Ectodermal cell (in vitro differentiated cells): ENCODE measurements around the gene RND1.
A peak's percentile ranks its signal among the peaks of the same experiment; 100 is the strongest.
"Not testable (repeated sequence)": the region's sequence is repeated elsewhere in the genome, so short reads cannot be mapped to it uniquely, and the experiment has no call there.

Source experiments
- H3K27ac ChIP-seq: 2 replicates; pipeline ENCODE4 v1.7.0; 2013; ENCODE audit warnings: mild to moderate bottlenecking, low read depth, low read length; ENCODE audit not compliant: insufficient read depth, poor library complexity, severe bottlenecking
- H3K27me3 ChIP-seq: 2 replicates; pipeline ENCODE4 v1.7.0; 2013; ENCODE audit warnings: mild to moderate bottlenecking, low read length; ENCODE audit not compliant: insufficient read depth, control insufficient read depth, poor library complexity, severe bottlenecking
- H3K36me3 ChIP-seq: one replicate; pipeline ENCODE4 v1.7.0; 2013; ENCODE audit warnings: low read length; ENCODE audit not compliant: control insufficient read depth, insufficient read depth
- H3K4me1 ChIP-seq: one replicate; pipeline ENCODE4 v1.7.0; 2013; ENCODE audit warnings: low read length; ENCODE audit not compliant: control insufficient read depth, insufficient read depth
- H3K4me3 ChIP-seq: 2 replicates; pipeline ENCODE4 v1.7.0; 2013; ENCODE audit warnings: low read depth, low read length, control low read depth; ENCODE audit not compliant: insufficient read depth
- H3K9me3 ChIP-seq: 2 replicates; pipeline ENCODE4 v1.7.0; 2013; ENCODE audit warnings: mild to moderate bottlenecking, low read length, moderate library complexity; ENCODE audit not compliant: control insufficient read depth
- WGBS, 2 experiments: methylation state at CpG; one replicate each; pipeline ENCODE4 v1.1.7; 2013; ENCODE audit warnings: missing lambda C conversion rate in 2 of 2; 5-methylcytosine and 5-hydroxymethylcytosine counted together

The RND1 gene

DNA sequence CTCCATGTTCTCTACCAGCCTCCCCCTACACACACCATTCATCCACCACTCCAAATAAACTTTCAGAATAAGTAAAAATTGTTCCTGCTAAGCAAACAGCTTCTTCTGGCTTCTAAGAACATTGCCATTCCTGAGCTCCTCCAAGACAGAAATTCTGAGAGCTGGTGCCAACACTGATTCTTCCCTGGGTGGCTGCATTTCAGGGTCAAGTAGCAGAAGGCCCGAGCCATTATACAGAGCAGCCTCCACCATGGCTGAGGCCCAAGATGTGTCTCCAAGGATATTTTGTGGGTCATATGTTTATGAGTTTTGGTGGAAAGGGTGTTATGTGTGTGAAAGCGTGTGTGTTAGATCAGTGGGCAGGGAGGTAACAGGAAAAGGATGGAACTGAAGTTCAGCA lies 3.5 kb upstream of the RND1 start:
- H3K27me3 ChIP-seq, result no peaks in the 10 kb centered on the region
- H3K36me3 ChIP-seq, result no peaks in the 10 kb centered on the region
- no peak overlapping the region for H3K27ac ChIP-seq
- no peak overlapping the region for H3K4me3 ChIP-seq
- H3K9me3 ChIP-seq, result no peaks in the 10 kb centered on the region
- peaks cover 14% of the 10 kb centered on the region for H3K4me1 ChIP-seq
- WGBS, 2 experiments, result 91 to 93% methylated on average over 2 of the region's 2 CpGs

DNA sequence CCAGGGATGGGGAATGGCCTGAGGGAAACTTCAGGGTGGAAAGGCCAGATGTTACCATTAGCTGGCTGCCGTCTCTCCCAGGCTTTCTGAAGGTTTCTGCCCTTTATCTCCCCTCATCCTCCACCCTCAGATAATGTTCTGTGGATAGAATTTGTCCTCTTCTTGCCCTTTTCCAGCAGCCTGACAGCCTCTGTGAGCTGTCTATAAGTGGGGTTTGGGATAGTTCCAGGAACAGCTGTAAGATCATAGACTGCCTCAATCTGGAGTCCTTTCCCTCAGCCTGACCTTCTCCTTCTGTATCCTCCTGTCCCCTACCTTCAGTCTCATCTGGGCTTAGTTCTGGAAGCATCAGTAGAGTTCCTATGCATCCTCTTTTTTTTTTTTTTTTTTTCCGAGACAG lies 2.8 kb upstream of the RND1 start:
- Histone ChIP-seq H3K9me3 (no peaks in the 10 kb centered on the region), H3K4me1 (peaks cover 21% of the 10 kb centered on the region), H3K4me3 (no peak overlapping the region), H3K27me3 (no peaks in the 10 kb centered on the region), H3K36me3 (no peaks in the 10 kb centered on the region), H3K27ac (no peak overlapping the region)
- 79 to 86% methylated on average over 1 to 2 of the region's 2 CpGs for WGBS, 2 experiments

GRCh38 chr12:48866052-48866711 lies 512 bp upstream of the RND1 start:
- Histone ChIP-seq H3K9me3 (no peaks in the 10 kb centered on the region), H3K27ac (no peak overlapping the region), H3K4me3 (no peak overlapping the region), H3K36me3 (peaks cover 9% of the 10 kb centered on the region), H3K27me3 (no peaks in the 10 kb centered on the region), H3K4me1 (peaks cover 39% of the 10 kb centered on the region)
- 68 to 77% methylated on average over 6 of the region's 6 CpGs for WGBS, 2 experiments

GRCh38 chr12:48863291-48863690 lies 2.4 kb downstream of the RND1 start:
- H3K9me3 ChIP-seq, result no peaks in the 10 kb centered on the region
- H3K27me3 ChIP-seq, result no peaks in the 10 kb centered on the region
- peak overlapping the region; percentile 33 for H3K27ac ChIP-seq
- H3K4me1 ChIP-seq, result peaks cover 39% of the 10 kb centered on the region
- H3K36me3 ChIP-seq, result peaks cover 14% of the 10 kb centered on the region
- peak overlapping the region; percentile 54 for H3K4me3 ChIP-seq
- WGBS, 2 experiments, result 45 to 56% methylated on average over 4 of the region's 4 CpGs

DNA sequence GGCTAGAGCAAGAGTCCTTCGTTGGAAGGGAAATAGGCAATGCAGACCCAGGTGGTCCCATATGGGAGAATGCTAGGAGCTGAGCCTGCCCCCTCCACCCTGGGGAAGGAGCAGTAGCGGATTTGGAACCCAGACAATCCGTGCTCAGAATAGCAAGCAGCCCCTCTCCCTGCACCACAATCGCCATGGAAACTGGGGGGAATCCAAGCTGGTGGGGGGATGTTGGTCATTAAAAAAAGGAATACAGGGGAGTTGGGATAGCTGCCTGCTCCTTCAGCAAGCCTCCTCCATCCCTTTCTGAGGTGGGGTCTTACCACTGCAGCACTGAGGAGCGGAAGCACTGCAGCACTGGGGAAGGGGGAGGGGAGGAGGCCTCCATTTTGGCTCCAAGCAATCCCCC lies 2.9 kb downstream of the RND1 start:
- WGBS, 2 experiments, result 40 to 46% methylated on average over 4 to 5 of the region's 5 CpGs

DNA sequence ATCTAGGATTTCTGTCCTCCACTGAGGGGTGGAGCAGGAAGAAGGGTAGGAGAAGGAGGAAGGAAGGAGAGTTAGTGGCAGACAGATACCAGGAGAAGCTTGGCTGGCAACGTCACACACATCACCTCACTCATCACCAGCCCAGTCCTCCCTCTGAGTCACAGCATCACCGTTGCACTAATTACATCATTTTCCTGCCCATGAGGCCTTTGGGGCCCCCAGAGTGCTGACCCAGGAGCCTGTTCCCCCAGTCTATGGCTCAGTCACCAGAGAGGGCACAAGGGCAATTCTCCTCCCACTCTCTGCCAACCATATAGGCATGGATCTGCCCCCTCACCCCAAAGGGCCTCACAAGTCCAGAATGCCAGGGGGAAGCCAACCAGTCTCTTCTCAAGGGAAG lies 4.6 kb downstream of the RND1 start:
- H3K4me1 ChIP-seq, result peaks cover 37% of the 10 kb centered on the region
- no peak overlapping the region for H3K27ac ChIP-seq
- no peak overlapping the region for H3K4me3 ChIP-seq
- H3K9me3 ChIP-seq, result no peaks in the 10 kb centered on the region
- 96 to 97% methylated on average over 2 of the region's 2 CpGs for WGBS, 2 experiments
- no peaks in the 10 kb centered on the region for H3K27me3 ChIP-seq
- peaks cover 18% of the 10 kb centered on the region for H3K36me3 ChIP-seq

More for the DNA sequence above, 2.9 kb downstream of the RND1 start:
- Histone ChIP-seq H3K4me1 (peaks cover 39% of the 10 kb centered on the region), H3K4me3 (peak overlapping the region; percentile 54), H3K27me3 (no peaks in the 10 kb centered on the region), H3K9me3 (no peaks in the 10 kb centered on the region), H3K27ac (peak overlapping the region; percentile 33), H3K36me3 (peaks cover 15% of the 10 kb centered on the region)

GRCh38 chr12:48860236-48860635 lies 5.4 kb downstream of the RND1 start:
- H3K36me3 ChIP-seq, result peaks cover 18% of the 10 kb centered on the region
- H3K4me1 ChIP-seq, result peaks cover 34% of the 10 kb centered on the region
- H3K27me3 ChIP-seq, H3K27ac ChIP-seq, H3K4me3 ChIP-seq, H3K9me3 ChIP-seq: not testable (repeated sequence)
- 92 to 97% methylated on average over 5 of the region's 5 CpGs for WGBS, 2 experiments

DNA sequence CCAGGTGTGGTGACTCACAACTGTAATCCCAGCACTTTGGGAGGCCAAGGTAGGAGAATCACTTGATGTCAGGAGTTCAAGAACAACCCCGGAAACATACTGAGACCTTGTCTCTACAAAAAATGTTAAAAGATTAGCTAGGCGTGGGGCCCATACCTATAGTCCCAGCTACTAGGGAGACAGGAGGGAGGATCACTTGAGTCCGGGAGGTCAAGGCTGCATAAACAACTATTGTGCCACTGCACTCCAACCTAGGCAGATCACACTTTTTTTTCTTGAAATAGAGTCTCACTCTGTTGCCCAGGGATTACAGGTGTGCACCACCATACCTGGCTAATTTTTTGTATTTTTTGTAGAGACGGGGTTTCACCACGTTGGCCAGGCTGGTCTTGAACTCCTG lies 6.1 kb downstream of the RND1 start:
- Histone ChIP-seq H3K27me3 (no peaks in the 10 kb centered on the region), H3K36me3 (peaks cover 18% of the 10 kb centered on the region), H3K27ac (no peak overlapping the region), H3K4me3 (no peak overlapping the region), H3K9me3 (no peaks in the 10 kb centered on the region), H3K4me1 (peaks cover 29% of the 10 kb centered on the region)
- WGBS, 2 experiments, result 95% methylated on average over 5 of the region's 5 CpGs

DNA sequence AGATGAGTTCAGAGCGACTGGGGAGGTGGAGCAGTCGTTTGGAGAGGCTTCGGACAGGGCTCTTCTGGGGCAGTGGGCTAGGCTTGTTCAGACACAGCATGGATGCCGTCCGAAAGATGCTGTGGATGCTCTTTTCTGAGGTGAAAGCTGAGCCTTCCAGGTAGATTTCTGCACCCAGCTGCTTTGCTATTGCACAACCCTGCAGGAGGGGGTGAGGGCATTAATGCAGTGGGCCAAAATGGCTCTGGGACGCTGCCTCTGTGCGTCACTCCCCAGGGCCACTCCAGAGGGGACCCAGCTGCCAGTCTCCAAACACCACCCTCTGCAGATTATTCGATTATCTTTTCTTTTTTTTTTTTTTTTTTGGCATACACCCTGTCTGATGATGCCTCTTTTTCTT lies 7.6 kb downstream of the RND1 start:
- no peaks in the 10 kb centered on the region for H3K27me3 ChIP-seq
- H3K4me1 ChIP-seq, result peaks cover 15% of the 10 kb centered on the region
- H3K4me3 ChIP-seq, result no peak overlapping the region
- WGBS, 2 experiments, result 95 to 96% methylated on average over 8 of the region's 8 CpGs
- peaks cover 18% of the 10 kb centered on the region for H3K36me3 ChIP-seq
- H3K9me3 ChIP-seq, result no peaks in the 10 kb centered on the region
- H3K27ac ChIP-seq, result no peak overlapping the region

- WGBS, 2 experiments, result 92 to 95% methylated on average over 12 to 13 of the region's 13 CpGs
- peaks cover 9% of the 10 kb centered on the region for H3K4me1 ChIP-seq
- no peaks in the 10 kb centered on the region for H3K27me3 ChIP-seq
- H3K4me3 ChIP-seq, result no peak overlapping the region
- peaks cover 18% of the 10 kb centered on the region for H3K36me3 ChIP-seq
- H3K27ac ChIP-seq, result no peak overlapping the region
- no peaks in the 10 kb centered on the region for H3K9me3 ChIP-seq
Observed at GRCh38 chr12:48857278-48857994, 8.2 kb downstream of the RND1 start.
